Measurements from ENCODE around the gene CCDC149.
"Not testable (repeated sequence)": the region's sequence is repeated elsewhere in the genome, so short reads cannot be mapped to it uniquely, and the experiment has no call there.

Gene CCDC149

DNA sequence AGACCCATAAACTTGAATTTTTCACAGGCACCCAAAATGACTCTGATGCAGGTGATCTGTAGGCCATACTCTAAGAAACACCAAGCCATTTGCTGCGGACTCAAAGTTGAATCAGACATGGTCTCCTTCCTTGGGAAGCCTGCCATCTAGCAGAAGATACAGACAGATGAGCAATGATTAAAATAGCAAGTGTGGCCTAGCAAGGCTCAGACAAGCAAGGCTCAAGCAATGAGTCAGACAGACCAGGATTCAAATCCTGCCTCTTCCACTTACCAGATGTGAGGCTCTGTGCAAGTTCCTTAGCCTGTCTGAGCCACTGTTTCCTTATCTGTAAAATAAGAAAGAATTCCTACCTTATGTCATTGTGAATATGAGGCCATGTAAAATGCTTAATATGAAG is 2.3 kb downstream of the CCDC149 start:
- Histone ChIP-seq H3K27ac (replicated peaks) (no peak overlapping the region), H3K4me3 (replicated peaks; ENCODE audit: insufficient read depth, low read length) (no peak overlapping the region), H3K27me3 (ENCODE audit: insufficient read depth, poor library complexity, severe bottlenecking) (no peaks in the 10 kb centered on the region)
- TF ChIP-seq, protein P1, sequence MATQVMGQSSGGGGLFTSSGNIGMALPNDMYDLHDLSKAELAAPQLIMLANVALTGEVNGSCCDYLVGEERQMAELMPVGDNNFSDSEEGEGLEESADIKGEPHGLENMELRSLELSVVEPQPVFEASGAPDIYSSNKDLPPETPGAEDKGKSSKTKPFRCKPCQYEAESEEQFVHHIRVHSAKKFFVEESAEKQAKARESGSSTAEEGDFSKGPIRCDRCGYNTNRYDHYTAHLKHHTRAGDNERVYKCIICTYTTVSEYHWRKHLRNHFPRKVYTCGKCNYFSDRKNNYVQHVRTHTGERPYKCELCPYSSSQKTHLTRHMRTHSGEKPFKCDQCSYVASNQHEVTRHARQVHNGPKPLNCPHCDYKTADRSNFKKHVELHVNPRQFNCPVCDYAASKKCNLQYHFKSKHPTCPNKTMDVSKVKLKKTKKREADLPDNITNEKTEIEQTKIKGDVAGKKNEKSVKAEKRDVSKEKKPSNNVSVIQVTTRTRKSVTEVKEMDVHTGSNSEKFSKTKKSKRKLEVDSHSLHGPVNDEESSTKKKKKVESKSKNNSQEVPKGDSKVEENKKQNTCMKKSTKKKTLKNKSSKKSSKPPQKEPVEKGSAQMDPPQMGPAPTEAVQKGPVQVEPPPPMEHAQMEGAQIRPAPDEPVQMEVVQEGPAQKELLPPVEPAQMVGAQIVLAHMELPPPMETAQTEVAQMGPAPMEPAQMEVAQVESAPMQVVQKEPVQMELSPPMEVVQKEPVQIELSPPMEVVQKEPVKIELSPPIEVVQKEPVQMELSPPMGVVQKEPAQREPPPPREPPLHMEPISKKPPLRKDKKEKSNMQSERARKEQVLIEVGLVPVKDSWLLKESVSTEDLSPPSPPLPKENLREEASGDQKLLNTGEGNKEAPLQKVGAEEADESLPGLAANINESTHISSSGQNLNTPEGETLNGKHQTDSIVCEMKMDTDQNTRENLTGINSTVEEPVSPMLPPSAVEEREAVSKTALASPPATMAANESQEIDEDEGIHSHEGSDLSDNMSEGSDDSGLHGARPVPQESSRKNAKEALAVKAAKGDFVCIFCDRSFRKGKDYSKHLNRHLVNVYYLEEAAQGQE (IDR thresholded peaks at IDR 0.05; ENCODE audit: insufficient replicate concordance, low read depth), result no peak
- TF ChIP-seq POLR2AphosphoS5 (IDR thresholded peaks at IDR 0.05; ENCODE audit: low read depth) (no peak), GABPA (IDR thresholded peaks at IDR 0.05; ENCODE audit: low read depth) (no peak), SPI1 (IDR thresholded peaks at IDR 0.05; ENCODE audit: borderline replicate concordance, low read depth) (no peak)
- TF ChIP-seq, protein P2, sequence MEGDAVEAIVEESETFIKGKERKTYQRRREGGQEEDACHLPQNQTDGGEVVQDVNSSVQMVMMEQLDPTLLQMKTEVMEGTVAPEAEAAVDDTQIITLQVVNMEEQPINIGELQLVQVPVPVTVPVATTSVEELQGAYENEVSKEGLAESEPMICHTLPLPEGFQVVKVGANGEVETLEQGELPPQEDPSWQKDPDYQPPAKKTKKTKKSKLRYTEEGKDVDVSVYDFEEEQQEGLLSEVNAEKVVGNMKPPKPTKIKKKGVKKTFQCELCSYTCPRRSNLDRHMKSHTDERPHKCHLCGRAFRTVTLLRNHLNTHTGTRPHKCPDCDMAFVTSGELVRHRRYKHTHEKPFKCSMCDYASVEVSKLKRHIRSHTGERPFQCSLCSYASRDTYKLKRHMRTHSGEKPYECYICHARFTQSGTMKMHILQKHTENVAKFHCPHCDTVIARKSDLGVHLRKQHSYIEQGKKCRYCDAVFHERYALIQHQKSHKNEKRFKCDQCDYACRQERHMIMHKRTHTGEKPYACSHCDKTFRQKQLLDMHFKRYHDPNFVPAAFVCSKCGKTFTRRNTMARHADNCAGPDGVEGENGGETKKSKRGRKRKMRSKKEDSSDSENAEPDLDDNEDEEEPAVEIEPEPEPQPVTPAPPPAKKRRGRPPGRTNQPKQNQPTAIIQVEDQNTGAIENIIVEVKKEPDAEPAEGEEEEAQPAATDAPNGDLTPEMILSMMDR (IDR thresholded peaks at IDR 0.05; ENCODE audit: insufficient read depth, low read length), result no peak
- no peak for DNase-seq (ENCODE audit: low read depth in 1 of 2, low spot score in 1 of 2)

DNA sequence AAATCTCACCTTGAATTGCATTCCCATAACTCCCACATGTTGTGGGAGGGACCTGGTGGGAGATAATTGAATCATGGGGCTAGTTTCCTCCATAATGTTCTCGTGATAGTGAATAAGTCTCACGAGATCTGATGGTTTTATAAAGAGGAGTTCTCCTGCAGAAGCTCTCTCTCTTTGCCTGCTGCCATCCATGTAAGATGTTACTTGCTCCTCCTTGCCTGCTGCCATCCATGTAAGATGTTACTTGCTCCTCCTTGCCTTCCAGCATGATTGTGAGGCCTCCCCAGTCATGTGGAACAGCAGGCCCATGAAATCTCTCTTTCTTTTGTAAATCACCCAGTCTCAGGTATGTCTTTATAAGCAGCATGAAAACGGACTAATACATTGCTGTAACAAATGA is 3.2 kb downstream of the CCDC149 start:
- H3K27ac ChIP-seq (replicated peaks); H3K27me3 ChIP-seq (ENCODE audit: insufficient read depth, poor library complexity, severe bottlenecking); DNase-seq (ENCODE audit: low read depth in 1 of 2, low spot score in 1 of 2); H3K4me3 ChIP-seq (replicated peaks; ENCODE audit: insufficient read depth, low read length): not testable (repeated sequence)

DNA sequence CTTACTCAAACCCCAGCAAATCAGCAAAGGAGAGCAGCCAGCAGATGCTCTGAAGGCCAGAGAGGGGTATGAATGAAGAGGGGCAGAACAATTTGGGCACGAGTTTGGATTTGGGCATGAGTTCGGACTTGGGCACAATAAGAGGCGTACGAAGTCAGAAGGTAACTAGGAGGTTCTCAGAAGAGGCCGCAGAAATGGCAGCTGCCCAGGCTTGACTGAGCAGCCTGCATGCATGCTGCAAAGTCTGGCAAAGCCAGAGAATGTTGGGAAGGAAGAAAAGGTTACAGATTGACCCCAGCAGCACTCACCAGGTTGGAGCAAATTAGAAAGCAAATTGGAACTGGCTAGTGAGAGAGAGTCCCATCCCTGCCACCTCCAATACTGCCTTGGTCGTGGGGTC is 15.2 kb downstream of the CCDC149 start:
- TF ChIP-seq, protein P2 (IDR thresholded peaks at IDR 0.05; ENCODE audit: insufficient read depth, low read length), result no peak
- no peak for TF ChIP-seq GABPA (IDR thresholded peaks at IDR 0.05; ENCODE audit: low read depth)
- TF ChIP-seq SPI1 (IDR thresholded peaks at IDR 0.05; ENCODE audit: borderline replicate concordance, low read depth), result no peak
- no peak for TF ChIP-seq POLR2AphosphoS5 (IDR thresholded peaks at IDR 0.05; ENCODE audit: low read depth)
- TF ChIP-seq, protein P1 (IDR thresholded peaks at IDR 0.05; ENCODE audit: insufficient replicate concordance, low read depth), result no peak
- H3K27ac ChIP-seq (replicated peaks), result no peak overlapping the region
- DNase-seq (ENCODE audit: low read depth in 1 of 2, low spot score in 1 of 2), result no peak
- no peak overlapping the region for H3K4me3 ChIP-seq (replicated peaks; ENCODE audit: insufficient read depth, low read length)
- no peaks in the 10 kb centered on the region for H3K27me3 ChIP-seq (ENCODE audit: insufficient read depth, poor library complexity, severe bottlenecking)

DNA sequence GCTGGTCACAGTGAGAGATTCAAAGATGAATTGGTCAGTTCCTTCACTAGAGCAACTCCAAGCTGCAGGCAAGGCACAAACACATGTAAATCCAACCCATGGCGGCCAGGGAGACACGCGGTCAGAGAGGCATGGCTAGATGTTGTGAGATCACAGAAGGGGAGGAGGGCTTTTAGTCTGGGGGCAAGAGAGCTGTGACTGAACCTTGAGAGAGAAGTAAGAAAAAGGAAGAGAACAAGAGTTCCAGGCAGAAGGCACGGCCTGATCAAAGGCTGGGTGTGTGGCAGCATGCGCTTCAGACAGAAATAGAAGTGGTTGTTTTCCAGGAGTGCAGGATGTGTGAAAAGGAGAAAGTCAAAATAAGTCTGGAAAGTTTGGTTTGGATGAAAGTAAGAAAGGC is 15.9 kb downstream of the CCDC149 start:
- TF ChIP-seq, protein P2 (IDR thresholded peaks at IDR 0.05; ENCODE audit: insufficient read depth, low read length), result no peak
- TF ChIP-seq SPI1 (IDR thresholded peaks at IDR 0.05; ENCODE audit: borderline replicate concordance, low read depth) (no peak), POLR2AphosphoS5 (IDR thresholded peaks at IDR 0.05; ENCODE audit: low read depth) (no peak), GABPA (IDR thresholded peaks at IDR 0.05; ENCODE audit: low read depth) (no peak)
- TF ChIP-seq, protein P1 (IDR thresholded peaks at IDR 0.05; ENCODE audit: insufficient replicate concordance, low read depth), result no peak
- DNase-seq (ENCODE audit: low read depth in 1 of 2, low spot score in 1 of 2), result no peak
- H3K27me3 ChIP-seq (ENCODE audit: insufficient read depth, poor library complexity, severe bottlenecking), result no peaks in the 10 kb centered on the region
- no peak overlapping the region for H3K27ac ChIP-seq (replicated peaks)
- no peak overlapping the region for H3K4me3 ChIP-seq (replicated peaks; ENCODE audit: insufficient read depth, low read length)
